ENCODE data around the gene PKD1L1.
"Not testable (repeated sequence)": the region's sequence is repeated elsewhere in the genome, so short reads cannot be mapped to it uniquely, and the experiment has no call there.

PKD1L1 gene

GRCh38 chr7:47758546-47758945, 189.7 kb downstream of the PKD1L1 start:
- peak; percentile 44 for DNase-seq

GRCh38 chr7:47757921-47758411, 190.3 kb downstream of the PKD1L1 start:
- peak; percentile 82 for DNase-seq

- no peak for DNase-seq
Measured at GRCh38 chr7:47756636-47757035, 191.6 kb downstream of the PKD1L1 start.

GRCh38 chr7:47755248-47755647, 193.0 kb downstream of the PKD1L1 start:
- DNase-seq: no peak

DNA sequence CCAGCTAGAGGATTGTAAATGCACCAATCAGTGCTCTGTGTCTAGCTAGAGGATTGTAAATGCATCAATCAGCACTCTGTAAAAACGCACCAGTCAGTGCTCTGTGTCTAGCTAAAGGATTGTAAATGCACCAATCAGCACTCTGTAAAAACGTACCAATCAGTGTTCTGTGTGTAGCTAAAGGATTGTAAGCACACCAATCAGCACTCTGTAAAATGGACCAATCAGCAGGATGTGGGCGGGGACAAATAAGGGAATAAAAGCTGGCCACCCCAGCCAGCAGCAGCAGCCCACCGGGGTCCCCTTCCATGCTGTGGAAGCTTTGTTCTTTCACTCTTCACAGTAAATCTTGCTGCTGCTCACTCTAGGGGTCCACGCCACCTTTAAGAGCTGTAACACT, 196.5 kb downstream of the PKD1L1 start:
- DNase-seq: not testable (repeated sequence)

DNA sequence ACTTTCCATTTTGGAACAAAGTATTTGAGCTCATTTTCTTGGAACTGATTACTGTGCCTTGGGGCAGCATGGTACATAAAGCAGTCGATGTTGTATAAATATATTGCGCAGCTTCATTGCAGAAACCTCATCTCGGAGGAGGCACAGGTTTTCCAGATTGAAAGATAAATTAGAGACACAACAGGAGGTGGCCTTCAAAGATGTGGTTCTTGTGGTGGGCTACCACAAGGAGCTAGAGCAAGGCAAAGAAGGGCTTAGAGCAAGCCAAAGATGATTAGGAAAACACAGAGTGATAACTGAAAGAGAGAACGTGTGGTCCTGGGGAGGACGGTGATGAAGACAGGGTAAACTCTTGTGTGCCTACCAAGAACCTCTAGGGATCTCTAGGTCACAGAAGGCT, 197.2 kb downstream of the PKD1L1 start:
- DNase-seq: no peak

DNA sequence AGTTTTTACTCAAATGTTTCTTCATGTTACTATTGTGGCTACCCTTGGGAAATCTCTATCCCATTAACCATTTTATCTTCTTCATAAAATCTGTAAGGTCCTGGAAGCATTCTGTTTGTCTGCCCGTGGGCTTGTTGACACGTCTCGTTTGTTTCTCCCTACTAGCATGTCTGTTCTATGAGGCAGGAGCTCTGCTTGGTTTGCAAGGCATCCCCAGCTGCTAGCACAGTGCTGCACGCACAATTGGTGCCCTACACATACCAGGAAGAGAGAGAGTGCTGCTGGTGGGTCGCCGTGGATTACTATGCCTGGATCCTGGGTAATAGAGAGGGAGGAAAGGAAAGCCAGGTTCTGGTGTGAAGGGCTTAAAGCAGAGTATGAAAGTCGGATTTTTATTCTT, 200.2 kb downstream of the PKD1L1 start:
- DNase-seq: no peak

- no peak for DNase-seq
Measured at GRCh38 chr7:47747160-47747559, 201.1 kb downstream of the PKD1L1 start.

DNA sequence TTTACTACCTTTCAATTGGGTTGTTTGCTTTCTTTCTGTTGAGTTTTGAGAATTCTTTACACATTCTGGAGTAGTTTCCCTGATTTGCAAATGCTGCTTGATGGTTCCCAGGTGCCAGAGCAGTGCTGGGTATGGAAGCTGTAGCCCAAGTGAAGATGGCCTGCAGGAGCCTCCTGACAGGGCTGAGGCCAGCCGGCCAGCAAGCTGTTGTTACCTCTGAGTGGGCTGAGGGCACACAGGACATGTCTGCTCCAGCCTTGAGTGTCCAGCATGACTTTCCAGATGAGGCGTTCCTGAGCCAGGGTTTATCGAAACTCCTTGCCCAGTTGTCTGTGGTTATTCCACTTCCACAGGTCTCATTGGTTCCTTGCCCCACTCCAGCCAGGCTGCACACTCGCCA, 201.8 kb downstream of the PKD1L1 start:
- no peak for DNase-seq

GRCh38 chr7:47744883-47745282, 203.4 kb downstream of the PKD1L1 start:
- DNase-seq: no peak

DNA sequence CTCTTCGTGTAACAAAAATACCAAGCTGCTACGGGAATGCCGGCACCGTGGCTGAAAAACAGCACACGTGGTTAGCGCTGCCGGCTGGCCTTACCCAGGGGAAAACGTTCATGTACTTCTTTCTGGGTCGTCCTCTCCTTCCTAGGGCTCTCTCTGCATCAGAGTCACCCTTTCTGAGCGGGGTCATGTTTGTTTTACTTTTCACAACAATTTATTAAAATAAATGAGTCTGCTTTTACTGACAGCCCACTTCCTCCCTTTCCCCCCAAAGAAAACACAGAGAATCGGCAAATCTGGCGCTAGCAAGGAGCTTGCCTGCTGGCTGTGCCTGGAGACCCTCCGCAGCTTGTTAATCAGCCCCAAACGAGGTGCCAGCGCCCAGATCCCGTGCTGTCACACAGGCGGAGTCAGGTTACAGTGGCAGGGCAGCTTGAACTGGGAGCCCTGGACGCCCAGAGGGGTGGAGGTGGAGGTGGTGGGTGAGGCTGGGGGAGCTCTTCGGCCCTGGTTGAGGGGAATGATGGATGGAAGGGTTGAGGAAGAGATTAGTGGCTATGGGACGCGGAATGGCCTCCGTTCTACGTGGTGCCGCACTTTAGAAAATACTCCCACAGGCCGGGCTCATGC, 204.2 kb downstream of the PKD1L1 start:
- DNase-seq: no peak

DNA sequence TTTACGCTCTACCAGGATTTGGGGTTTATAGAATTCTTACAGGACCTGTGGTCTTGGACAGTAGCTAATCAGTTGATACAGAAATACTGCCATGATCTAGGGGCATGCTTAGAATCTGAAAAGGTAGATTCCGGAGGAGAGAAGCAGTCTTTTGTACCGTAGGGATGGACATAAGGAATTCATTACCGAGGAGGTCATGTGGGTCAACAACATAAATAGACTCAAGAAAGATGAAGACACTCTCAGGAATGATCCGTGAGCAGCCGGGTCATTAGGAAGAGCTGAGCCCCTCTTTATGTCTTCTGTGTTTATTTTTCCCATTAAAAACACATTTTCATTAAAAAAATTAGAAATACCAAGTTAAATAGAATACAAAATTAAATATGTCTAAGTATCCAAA, 206.3 kb downstream of the PKD1L1 start:
- DNase-seq: peak; percentile 23

DNA sequence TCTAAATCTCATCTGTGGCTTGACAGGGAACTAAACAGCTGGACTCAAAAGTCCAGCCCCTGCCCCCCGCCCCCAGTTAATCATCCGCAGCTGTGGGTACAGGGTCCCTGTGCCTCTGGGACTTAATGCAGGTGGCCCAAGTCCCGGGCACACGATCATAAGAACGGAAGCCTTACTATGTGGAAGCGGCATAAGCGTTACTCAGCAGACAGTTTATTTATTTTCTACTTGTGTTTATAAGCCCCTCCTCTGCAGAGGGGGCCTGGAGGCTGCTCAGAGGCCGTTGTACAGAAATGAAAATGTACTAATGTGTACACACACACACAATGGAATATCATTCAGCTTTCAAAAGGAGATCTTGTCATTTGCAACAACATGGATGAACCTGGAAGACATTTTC, 208.4 kb downstream of the PKD1L1 start:
- DNase-seq: no peak

DNA sequence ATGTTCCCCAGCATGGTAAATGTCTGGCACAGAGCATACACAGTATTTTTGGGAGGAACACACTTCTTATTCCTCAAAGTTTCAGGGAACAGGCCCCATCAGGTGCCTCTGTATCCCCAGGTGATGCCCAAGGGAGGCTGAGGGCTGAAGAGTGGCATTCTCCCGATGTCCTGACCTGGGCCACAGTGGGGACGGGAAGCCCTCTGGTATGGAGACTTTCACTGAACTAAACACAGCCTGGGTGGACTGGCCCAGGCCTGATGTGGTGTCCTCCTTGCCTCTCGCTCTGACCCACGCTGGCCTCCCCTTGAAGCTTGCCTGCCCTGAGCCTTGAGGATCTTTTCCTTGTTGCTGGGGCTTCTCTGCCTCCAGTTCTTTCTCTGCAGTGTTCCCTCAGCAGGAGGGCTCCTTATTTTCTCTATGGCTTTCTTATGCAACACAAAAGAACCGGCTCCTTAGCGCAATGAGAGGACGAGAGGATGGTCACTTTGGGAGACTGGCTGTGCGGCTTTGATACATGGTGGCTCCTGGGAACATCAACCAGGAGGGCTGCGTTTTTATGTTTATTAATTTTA, 208.9 kb downstream of the PKD1L1 start:
- DNase-seq: no peak

DNA sequence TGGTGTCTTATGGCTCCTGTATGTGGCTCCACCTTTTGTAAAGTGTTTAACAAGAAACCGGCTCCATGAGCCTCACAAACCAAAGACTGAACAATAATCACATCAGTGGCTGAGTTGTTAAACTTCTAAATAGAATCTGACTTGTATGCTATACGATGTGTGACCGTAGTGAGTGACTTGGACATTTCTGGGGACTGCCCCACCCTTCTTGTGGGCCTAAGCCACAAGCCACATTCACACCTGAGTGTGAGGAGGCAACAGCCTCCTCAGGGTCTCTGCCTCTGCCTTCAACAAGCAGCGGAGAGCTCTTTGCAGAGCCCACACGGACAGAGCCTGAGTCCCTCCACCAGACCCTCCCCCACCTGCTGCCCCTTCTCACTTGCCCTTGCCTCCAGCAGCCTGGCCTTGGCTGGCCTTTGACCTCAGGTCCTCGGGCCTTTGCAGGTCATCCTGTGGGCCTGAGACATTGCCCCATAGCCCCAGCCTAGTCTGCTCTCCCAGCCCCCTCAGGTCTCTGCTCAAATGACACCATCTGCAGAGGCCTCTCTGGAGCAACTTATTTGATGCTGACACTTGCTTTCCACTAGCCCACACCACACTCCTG, 209.6 kb downstream of the PKD1L1 start:
- DNase-seq: no peak

DNA sequence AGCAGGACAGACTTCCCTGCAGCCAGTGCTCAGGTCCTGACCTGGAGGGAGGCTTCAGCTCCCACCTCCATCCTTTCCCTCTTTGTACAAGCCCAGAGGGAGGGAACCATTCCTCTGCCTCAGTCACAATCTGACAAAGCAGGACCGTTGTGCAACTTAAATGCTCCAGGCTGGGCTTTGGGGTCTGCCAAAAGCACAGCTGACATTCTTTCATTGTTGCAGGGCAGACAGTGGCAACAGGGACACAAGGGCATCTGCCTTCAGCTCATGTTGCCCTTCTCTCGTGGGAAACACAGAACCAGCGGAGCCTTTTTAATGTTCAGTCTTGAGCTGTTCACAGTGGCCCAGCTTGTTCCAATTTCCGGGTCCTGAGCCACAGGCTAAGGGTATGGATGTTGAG, 210.7 kb downstream of the PKD1L1 start:
- DNase-seq: no peak

DNA sequence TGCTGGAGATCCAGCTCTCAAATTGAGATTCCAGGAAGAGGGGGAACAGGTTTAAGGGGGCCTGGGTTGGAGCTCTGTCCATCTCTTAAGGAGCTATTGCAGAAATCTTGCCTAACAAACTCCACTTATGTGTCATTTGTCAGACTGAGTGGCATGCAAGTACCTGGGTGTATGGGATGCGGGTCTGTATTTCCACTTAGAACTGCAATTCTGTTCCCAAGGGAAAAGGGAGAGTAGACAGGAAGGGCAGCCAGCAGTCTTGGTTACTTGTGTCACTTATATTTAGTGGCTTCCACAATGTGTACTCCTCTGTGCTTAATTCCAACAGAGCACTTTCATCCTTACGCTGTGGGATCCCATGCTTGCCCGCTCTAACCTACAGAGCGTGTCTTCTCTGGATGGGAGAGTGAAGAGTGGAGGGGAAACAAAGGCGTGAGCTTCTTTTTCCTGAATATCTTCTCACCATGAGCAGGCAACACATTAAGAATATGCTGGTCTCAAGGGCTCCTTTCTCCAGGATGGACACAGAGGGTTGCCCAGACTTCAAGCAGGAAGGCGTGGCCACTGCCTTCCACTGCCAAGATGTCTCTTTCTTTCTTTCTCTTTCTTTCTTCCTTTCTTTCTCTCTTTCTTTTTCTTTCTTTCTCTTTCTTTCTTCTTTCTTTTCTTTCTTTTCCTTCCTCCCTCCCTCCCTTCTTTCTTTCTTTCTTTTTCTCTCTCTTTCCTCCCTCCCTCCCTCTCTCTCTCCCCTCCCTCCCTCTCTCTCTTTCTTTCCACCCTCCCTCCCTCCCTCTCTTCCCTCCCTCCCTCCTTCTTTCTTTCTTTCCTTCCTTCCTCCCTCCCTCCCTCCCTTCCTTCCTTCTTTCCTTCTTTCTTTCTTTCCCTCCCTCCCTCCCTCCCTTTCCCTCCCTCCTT, 212.6 kb downstream of the PKD1L1 start:
- DNase-seq: no peak

- DNase-seq: no peak
Measured at GRCh38 chr7:47734949-47735291, 213.3 kb downstream of the PKD1L1 start.

DNA sequence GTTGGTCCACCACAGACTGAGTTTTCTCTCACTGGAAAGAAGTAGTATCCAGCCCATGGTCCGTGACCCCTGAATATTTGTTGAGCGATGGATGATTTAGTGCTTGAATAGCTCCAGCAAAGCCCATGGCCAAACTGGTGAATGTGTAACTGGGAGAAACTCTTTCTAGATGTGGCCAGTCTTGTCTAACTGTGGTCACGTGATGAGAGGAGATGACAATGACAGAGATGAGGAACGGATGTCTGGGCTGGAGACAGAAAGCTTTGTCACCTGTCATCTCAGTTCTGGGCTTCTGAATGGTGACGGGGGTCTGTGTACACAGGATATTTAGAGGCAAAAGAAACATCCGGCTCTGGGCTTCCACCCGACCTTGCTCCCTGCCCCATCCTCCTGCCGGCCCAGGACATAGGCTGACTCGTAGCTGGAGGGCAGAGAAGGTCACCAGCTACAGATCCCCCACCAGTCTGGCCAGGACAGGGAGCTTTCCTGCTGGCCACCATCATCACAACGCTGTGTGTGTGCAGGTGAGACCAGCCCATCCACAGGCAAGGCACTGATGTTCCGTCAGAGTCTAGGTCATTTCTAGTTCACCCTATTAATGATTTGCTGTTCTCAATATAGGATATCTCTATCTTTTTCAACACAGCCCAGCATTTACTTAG, 213.8 kb downstream of the PKD1L1 start:
- no peak for DNase-seq

- no peak for DNase-seq
Measured at GRCh38 chr7:47730142-47730541, 218.1 kb downstream of the PKD1L1 start.

DNA sequence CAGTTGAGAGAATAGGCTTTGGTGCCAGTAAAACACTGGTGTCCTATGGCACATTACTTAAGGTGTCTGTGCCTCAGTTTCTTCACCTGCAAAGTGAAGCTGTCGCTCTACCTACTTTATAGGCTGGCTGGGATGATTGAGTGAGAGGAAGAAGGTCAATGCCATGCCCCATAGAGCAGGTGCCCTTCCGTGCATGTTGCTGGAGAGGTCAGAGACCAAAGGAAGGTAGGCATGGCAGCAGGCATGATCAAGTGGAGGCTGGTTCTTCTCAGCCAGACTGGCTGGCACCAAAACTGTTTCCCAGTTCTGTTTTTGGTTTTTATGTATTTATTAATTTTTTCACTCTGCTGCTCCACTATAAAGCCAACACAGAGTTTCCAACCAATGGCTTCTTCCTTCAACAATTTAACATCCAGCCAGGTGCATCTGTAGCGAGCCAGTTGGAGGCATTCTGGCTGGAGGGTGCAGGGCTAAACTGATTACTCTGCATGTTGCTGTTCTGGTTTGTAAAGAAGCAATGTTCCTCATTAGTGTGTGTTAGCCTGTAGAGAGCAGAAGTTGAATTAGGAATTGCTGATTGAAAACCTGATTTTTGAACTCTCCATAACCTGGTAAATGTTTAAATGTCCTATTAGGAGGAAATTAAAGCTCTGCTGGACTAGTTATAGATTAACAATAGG, 222.1 kb downstream of the PKD1L1 start:
- DNase-seq: no peak

DNA sequence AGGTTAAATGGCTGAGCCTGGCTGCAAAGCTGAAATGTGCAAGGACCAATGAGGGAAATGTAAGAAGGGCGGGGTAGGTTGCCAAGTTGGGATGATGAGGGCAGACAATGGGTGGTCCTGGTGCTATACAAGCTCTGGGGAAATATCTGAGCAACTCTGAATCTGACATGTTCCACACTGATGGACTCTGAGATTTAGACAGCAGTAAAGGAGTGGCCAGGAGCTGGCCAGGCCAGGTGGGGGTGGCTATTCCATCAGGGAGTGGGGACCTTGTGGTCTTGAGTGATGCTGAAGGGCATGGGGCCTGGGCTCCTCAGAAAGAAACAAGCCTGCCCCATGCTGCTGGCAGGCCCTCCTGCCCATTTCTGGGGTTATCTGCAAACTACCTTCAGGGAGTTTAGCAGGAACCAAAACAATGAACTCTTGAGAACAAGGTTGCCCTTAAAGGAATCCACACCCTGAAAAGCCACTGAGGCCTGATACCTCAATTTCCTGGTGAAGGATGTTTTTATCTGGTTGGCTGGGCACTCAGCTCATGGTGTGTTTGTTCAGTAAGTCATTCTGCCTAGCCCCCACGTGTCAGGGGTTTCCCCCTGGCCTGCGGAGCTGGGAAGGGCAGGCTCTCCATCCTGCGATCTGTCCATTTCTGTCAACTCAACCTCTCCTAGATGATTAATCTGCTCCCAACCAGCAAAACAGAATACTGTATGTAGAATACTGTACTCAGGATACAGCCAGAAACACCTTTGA, 223.1 kb downstream of the PKD1L1 start:
- DNase-seq: no peak
